Ascending aorta (tissue), 2 donors: ENCODE results near the gene ANTXR1. TPM values are rescaled to one million over a fixed set of nuclear protein-coding genes. Genes with fewer than 3 reads are reported as not detected.

ENCODE experiments used
- DNase-seq, 2 donors: peaks; one replicate each; pipeline ENCODE4 v3.0.0-alpha.2; 2019; ENCODE audit warnings: low spot score in 2 of 2
- H3K27ac ChIP-seq, 2 donors: fragments of 200-600 bp; sonication (generic); one replicate each; pipeline ENCODE4 v1.5.1; 2016 to 2017; ENCODE audit warnings: mild to moderate bottlenecking in 1 of 2
- H3K27me3 ChIP-seq: fragments of 200-600 bp; sonication (generic); one replicate; pipeline ENCODE4 v1.5.1; 2017
- H3K36me3 ChIP-seq, 2 donors: fragments of 200-600 bp; sonication (generic); one replicate each; pipeline ENCODE4 v1.5.1; 2016
- H3K4me1 ChIP-seq, 2 donors: fragments of 200-600 bp; sonication (generic); one replicate each; pipeline ENCODE4 v1.5.1; 2016 to 2017; ENCODE audit warnings: mild to moderate bottlenecking in 1 of 2
- H3K4me3 ChIP-seq, 2 donors: fragments of 200-600 bp; sonication (generic); one replicate each; pipeline ENCODE4 v1.5.1; 2016 to 2017; ENCODE audit warnings: mild to moderate bottlenecking in 1 of 2
- H3K9me3 ChIP-seq, 2 donors: fragments of 200-600 bp; sonication (generic); one replicate each; pipeline ENCODE4 v1.5.1; 2016
- CTCF ChIP-seq, 3 experiments: fragments of 200-600 bp in 2 of 3; fragments of 450-650 bp in 1 of 3; sonication (generic) in 2 of 3; IDR thresholded peaks; one replicate each; pipeline ENCODE4 v1.5.1; 2016 to 2019; ENCODE audit warnings: antibody characterized with exemption in 3 of 3, mild to moderate bottlenecking in 1 of 3, moderate library complexity in 1 of 3
- intact Hi-C: fragments of 100-400 bp; cut with DNase I; formaldehyde crosslinking; loops from one replicate; pipeline ENCODE4 v1.15.1; 2023
- total RNA-seq: library from RNA; depleted of rRNA; stranded (reverse); fragments of >200 nt; gene quantifications from one replicate; pipeline ENCODE4 v1.1.0, GENCODE V29; 2016

Gene ANTXR1
- total RNA-seq, 1 donor from 2014 or later: 90.3 TPM

DNA sequence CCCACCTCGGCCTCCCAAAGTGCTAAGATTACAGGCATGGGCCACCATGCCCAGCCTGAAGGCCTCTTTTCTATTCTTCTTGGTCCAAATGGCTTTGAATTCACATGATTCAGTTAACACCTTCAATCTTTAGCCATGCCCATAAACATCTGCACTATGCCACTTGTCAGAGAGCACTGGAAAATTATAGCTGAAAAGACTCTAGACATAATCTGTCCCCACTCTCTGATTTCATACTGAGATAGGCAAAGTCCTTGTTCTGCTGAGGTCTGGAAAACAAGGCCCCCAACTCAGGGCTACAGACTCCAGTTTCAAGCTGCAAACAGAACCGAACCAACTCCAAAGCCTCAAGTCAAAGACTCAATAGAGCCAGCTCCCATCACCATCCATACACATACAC lies 170.7 kb downstream of the ANTXR1 start:
- no peak for DNase-seq
- H3K27me3 ChIP-seq: no peaks in the 10 kb centered on the region
- intact Hi-C loops: no loop called here
- no peaks in the 10 kb centered on the region for H3K9me3 ChIP-seq
- H3K27ac ChIP-seq: peak overlapping the region; percentile 3 to 48
- H3K4me3 ChIP-seq: no peak overlapping the region
- no peak for TF ChIP-seq CTCF (IDR thresholded peaks at IDR 0.05)
- peaks cover 0 to 16% of the 10 kb centered on the region in 2 donors for H3K4me1 ChIP-seq
- H3K36me3 ChIP-seq: peaks cover 17 to 34% of the 10 kb centered on the region in 2 donors

DNA sequence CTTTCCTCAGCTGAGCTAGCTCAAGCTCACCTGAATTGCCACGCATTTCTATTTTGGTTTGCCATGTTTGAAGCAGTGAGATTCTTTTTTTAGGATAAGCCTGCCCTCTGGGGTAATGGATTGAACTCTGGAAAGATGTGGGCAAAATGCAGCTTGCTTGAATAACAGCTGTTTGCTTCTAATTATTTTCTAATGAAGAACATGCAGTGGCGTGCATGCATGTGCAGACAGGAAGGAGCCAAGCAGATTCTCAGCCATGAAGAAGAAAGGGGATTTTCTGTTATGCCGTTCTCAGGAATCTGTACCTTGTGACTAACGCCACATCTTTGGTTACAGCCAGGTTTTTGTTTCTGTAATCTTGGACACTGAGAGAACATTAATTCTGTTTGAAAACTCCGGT lies 171.2 kb downstream of the ANTXR1 start:
- Histone ChIP-seq H3K27me3 (no peaks in the 10 kb centered on the region), H3K4me3 (no peak overlapping the region), H3K27ac (peak overlapping the region; percentile 3 to 48), H3K9me3 (no peaks in the 10 kb centered on the region), H3K36me3 (peaks cover 17 to 34% of the 10 kb centered on the region in 2 donors), H3K4me1 (peaks cover 0 to 14% of the 10 kb centered on the region in 2 donors)
- peak in 1 of 3 experiments; percentile 17 for TF ChIP-seq CTCF (IDR thresholded peaks at IDR 0.05)
- DNase-seq: no peak
- intact Hi-C loops: no loop called here

- no peak overlapping the region for H3K27ac ChIP-seq
Observed at GRCh38 chr2:69185807-69186206, 172.8 kb downstream of the ANTXR1 start.

GRCh38 chr2:69186614-69187013 lies 173.6 kb downstream of the ANTXR1 start:
- H3K9me3 ChIP-seq: no peaks in the 10 kb centered on the region
- no peak overlapping the region for H3K27ac ChIP-seq
- peaks cover 0 to 26% of the 10 kb centered on the region in 2 donors for H3K4me1 ChIP-seq
- no peaks in the 10 kb centered on the region for H3K27me3 ChIP-seq
- no peak for TF ChIP-seq CTCF (IDR thresholded peaks at IDR 0.05)
- no peak for DNase-seq
- peaks cover 17 to 32% of the 10 kb centered on the region in 2 donors for H3K36me3 ChIP-seq
- intact Hi-C loops: no loop called here
- H3K4me3 ChIP-seq: no peak overlapping the region

More at GRCh38 chr2:69185807-69186206, 172.8 kb downstream of the ANTXR1 start:
- Histone ChIP-seq H3K36me3 (peaks cover 17 to 34% of the 10 kb centered on the region in 2 donors), H3K4me3 (no peak overlapping the region), H3K4me1 (peaks cover 0 to 20% of the 10 kb centered on the region in 2 donors), H3K27me3 (no peaks in the 10 kb centered on the region), H3K9me3 (no peaks in the 10 kb centered on the region)
- intact Hi-C loops: no loop called here
- no peak for DNase-seq
- no peak for TF ChIP-seq CTCF (IDR thresholded peaks at IDR 0.05)

DNA sequence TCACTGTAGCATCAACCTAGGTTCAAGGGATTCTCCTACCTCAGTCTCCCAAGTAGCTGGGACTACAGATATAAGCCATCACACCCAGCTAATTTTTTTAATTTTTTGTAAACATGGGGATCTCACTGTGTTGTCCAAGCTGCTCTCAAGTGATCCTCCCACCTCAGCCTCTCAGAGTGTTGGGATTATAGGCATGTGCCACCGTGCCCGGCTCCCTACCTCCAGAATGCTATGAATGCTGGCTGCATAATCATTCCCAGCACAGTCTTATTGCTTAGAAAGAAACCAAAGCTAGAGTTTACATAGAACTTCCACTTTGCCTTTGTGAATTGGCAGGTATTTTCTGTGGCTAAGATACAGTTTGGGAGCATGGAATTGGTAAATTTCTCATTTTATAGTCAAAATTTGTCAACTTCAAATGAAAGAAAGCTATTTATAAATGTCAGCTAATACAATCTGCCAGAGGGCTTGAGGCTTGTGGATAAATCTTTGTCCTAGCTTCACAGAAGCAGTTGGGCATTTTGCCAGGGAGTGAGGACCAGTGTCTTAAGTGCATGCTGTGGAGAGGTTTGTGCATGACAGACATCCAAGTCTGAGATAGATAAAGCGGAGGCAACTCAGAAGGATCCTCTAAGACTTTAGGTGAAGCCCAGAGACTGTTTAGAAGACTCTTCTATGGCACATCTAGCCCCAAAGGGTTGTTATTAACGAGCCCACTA lies 175.4 kb downstream of the ANTXR1 start:
- peaks cover 4 to 30% of the 10 kb centered on the region in 2 donors for H3K36me3 ChIP-seq
- H3K4me1 ChIP-seq: peaks cover 0 to 29% of the 10 kb centered on the region in 2 donors
- TF ChIP-seq CTCF (IDR thresholded peaks at IDR 0.05): no peak
- intact Hi-C loops: no loop called here
- no peaks in the 10 kb centered on the region for H3K9me3 ChIP-seq
- H3K4me3 ChIP-seq: no peak overlapping the region
- no peaks in the 10 kb centered on the region for H3K27me3 ChIP-seq
- no peak for DNase-seq
- peak overlapping the region; percentile 30 to 41 for H3K27ac ChIP-seq
